ENCODE measurements around the gene PLN. TPM values are rescaled to one million over a fixed set of nuclear protein-coding genes. Genes with fewer than 3 reads are reported as not detected.

PLN gene
- total and polyA plus RNA-seq, 9 of the 15 experiments (the other 6 are each of a cell fraction or from before 2014, with no cell fraction given) = 0.03 to 0.30 (median 0.03) TPM; not detected in 6

GRCh38 chr6:118581489-118581959 is 33.4 kb downstream of the PLN start (continued):
- no peak for TF ChIP-seq PREB (CRISPR knock-in tag; IDR thresholded peaks at IDR 0.05)
- TF ChIP-seq HMBOX1 (IDR thresholded peaks at IDR 0.05) = peak; percentile 65; the same call in 1 of the 2 replicates
- no peak for TF ChIP-seq ZNF707 (CRISPR knock-in tag; conservative IDR thresholded peaks at IDR 0.05)
- no peak for TF ChIP-seq L3MBTL2 (IDR thresholded peaks at IDR 0.05)
- peak; percentile 65 to 75 for TF ChIP-seq KDM1A (IDR thresholded peaks at IDR 0.05)
- no peak for TF ChIP-seq FOXO4 (CRISPR knock-in tag; IDR thresholded peaks at IDR 0.05)
- no peak for TF ChIP-seq ETS1 (conservative IDR thresholded peaks at IDR 0.05; ENCODE audit: control insufficient read depth, low read depth, low read length)
- no peak for TF ChIP-seq PRPF4 (IDR thresholded peaks at IDR 0.05; ENCODE audit: insufficient read depth, low read depth, low read length, poor library complexity, severe bottlenecking)
- no peak for TF ChIP-seq NCOA6 (IDR thresholded peaks at IDR 0.05)
- peak; percentile 85 for TF ChIP-seq ATF3 (IDR thresholded peaks at IDR 0.05)
- no peak for TF ChIP-seq ATF3 (CRISPR knock-in tag; conservative IDR thresholded peaks at IDR 0.05)
- TF ChIP-seq VEZF1 (CRISPR knock-in tag; IDR thresholded peaks at IDR 0.05) = peak; percentile 27; the same call in 1 of the 2 replicates
- TF ChIP-seq SOX6 (IDR thresholded peaks at IDR 0.05) = peak; percentile 33; the same call in 1 of the 2 replicates
- no peak for TF ChIP-seq AFF1 (IDR thresholded peaks at IDR 0.05; ENCODE audit: low read depth in 1 of 2, partially characterized antibody in 2 of 2)
- TF ChIP-seq CEBPB (tag; IDR thresholded peaks at IDR 0.05) = peak; percentile 99
